ENCODE measurements around the gene TAL1. TPM values are rescaled to one million over a fixed set of nuclear protein-coding genes. Genes with fewer than 3 reads are reported as not detected.

TAL1 gene
- total RNA-seq, 4 donors from 2014 or later, result 0.59 to 1.6 (median 0.70) TPM

GRCh38 chr1:47243910-47244309 lies 11.9 kb upstream of the TAL1 start:
- TF ChIP-seq POLR2A (IDR thresholded peaks at IDR 0.05), result no peak
- TF ChIP-seq CTCF (IDR thresholded peaks at IDR 0.05 in 4 of 5, conservative IDR thresholded peaks at IDR 0.05 in 1 of 5), result no peak
- intact Hi-C loops (cut with DNase I; ENCODE audit: low total_unique reads), result no loop called here
- no peaks in the 10 kb centered on the region for H3K4me1 ChIP-seq
- no peak for ATAC-seq
- no peaks in the 10 kb centered on the region for H3K36me3 ChIP-seq
- H3K4me3 ChIP-seq, result no peak overlapping the region
- H3K9me3 ChIP-seq, result no peaks in the 10 kb centered on the region
- H3K27ac ChIP-seq, result no peak overlapping the region
- DNase-seq, result no peak
- H3K27me3 ChIP-seq, result peaks cover 0 to 4% (median 0%) of the 10 kb centered on the region in 3 donors
- in situ Hi-C loops (cut with MboI; ENCODE audit: low sequenced_read_pairs in 4 of 4), result no loop called here

GRCh38 chr1:47241114-47242113 lies 9.4 kb upstream of the TAL1 start:
- H3K9me3 ChIP-seq, result no peaks in the 10 kb centered on the region
- TF ChIP-seq CTCF (IDR thresholded peaks at IDR 0.05 in 4 of 5, conservative IDR thresholded peaks at IDR 0.05 in 1 of 5), result no peak
- DNase-seq (no peak), ATAC-seq (peak; percentile 46 to 56)
- intact Hi-C loops (cut with DNase I; ENCODE audit: low total_unique reads) (no loop called here), in situ Hi-C loops (cut with MboI; ENCODE audit: low sequenced_read_pairs in 4 of 4) (no loop called here)
- no peak overlapping the region for H3K4me3 ChIP-seq
- no peaks in the 10 kb centered on the region for H3K4me1 ChIP-seq
- no peaks in the 10 kb centered on the region for H3K36me3 ChIP-seq
- peak overlapping the region; percentile 33 to 58 (median 50) for H3K27ac ChIP-seq
- H3K27me3 ChIP-seq, result peaks cover 0 to 4% (median 0%) of the 10 kb centered on the region in 3 donors

GRCh38 chr1:47238935-47239592 lies 7.0 kb upstream of the TAL1 start:
- H3K4me3 ChIP-seq, result no peak overlapping the region
- DNase-seq (no peak), ATAC-seq (no peak)
- in situ Hi-C loops (cut with MboI; ENCODE audit: low sequenced_read_pairs in 4 of 4) (no loop called here), intact Hi-C loops (cut with DNase I; ENCODE audit: low total_unique reads) (no loop called here)
- peaks cover 0 to 3% of the 10 kb centered on the region in 2 donors for H3K4me1 ChIP-seq
- H3K9me3 ChIP-seq, result no peaks in the 10 kb centered on the region
- H3K27me3 ChIP-seq, result peaks cover 0 to 4% (median 0%) of the 10 kb centered on the region in 3 donors
- no peaks in the 10 kb centered on the region for H3K36me3 ChIP-seq
- no peak for TF ChIP-seq POLR2A (IDR thresholded peaks at IDR 0.05)
- no peak for TF ChIP-seq CTCF (IDR thresholded peaks at IDR 0.05 in 4 of 5, conservative IDR thresholded peaks at IDR 0.05 in 1 of 5)
- no peak overlapping the region for H3K27ac ChIP-seq

- intact Hi-C loops (cut with DNase I; ENCODE audit: low total_unique reads) (no loop called here), in situ Hi-C loops (cut with MboI; ENCODE audit: low sequenced_read_pairs in 4 of 4) (no loop called here)
- Histone ChIP-seq H3K27ac (peak overlapping the region in 2 of 4 donors; percentile 50 to 56), H3K4me1 (peaks cover 3 to 11% of the 10 kb centered on the region in 2 donors), H3K9me3 (no peaks in the 10 kb centered on the region), H3K36me3 (no peaks in the 10 kb centered on the region), H3K4me3 (no peak overlapping the region), H3K27me3 (peaks cover 25 to 31% (median 26%) of the 10 kb centered on the region in 3 donors)
- ATAC-seq, result no peak
- no peak for DNase-seq
- no peak for TF ChIP-seq CTCF (IDR thresholded peaks at IDR 0.05 in 4 of 5, conservative IDR thresholded peaks at IDR 0.05 in 1 of 5)
- no peak for TF ChIP-seq POLR2A (IDR thresholded peaks at IDR 0.05)
These were observed 3.8 kb upstream of the TAL1 start for GRCh38 chr1:47235806-47236205.

Measured in gastrocnemius medialis (tissue), 4 donors.